H9 (cell line): ENCODE measurements around the gene PARP12. TPM values are rescaled to one million over a fixed set of nuclear protein-coding genes. Genes with fewer than 3 reads are reported as not detected.

ENCODE experiments used
- DNase-seq: peaks from one replicate; pipeline ENCODE4 v3.0.0-alpha.2; 2017
- H2AFZ ChIP-seq: one replicate; pipeline ENCODE4 v1.6.1; 2013; ENCODE audit warnings: mild to moderate bottlenecking, low read length, control low read depth, moderate library complexity
- H2AK5ac ChIP-seq: 2 replicates; pipeline ENCODE4 v1.6.1; 2013; ENCODE audit warnings: low read length, control low read depth, mixed read lengths; ENCODE audit not compliant: insufficient read length
- H2BK120ac ChIP-seq: one replicate; pipeline ENCODE4 v1.6.1; 2013; ENCODE audit warnings: low read depth, mild to moderate bottlenecking, low read length, control low read depth, inconsistent platforms; ENCODE audit not compliant: poor library complexity, severe bottlenecking
- H2BK12ac ChIP-seq: 2 replicates; pipeline ENCODE4 v1.6.1; 2013; ENCODE audit warnings: low read length, control low read depth, mixed read lengths, low read depth; ENCODE audit not compliant: insufficient read length
- H2BK15ac ChIP-seq: 2 replicates; pipeline ENCODE4 v1.6.1; 2013; ENCODE audit warnings: low read depth, low read length, control low read depth
- H2BK20ac ChIP-seq: one replicate; pipeline ENCODE4 v1.6.1; 2013; ENCODE audit warnings: low read depth, mild to moderate bottlenecking, low read length, control low read depth, inconsistent platforms; ENCODE audit not compliant: poor library complexity, severe bottlenecking
- H2BK5ac ChIP-seq: 2 replicates; pipeline ENCODE4 v1.6.1; 2013; ENCODE audit warnings: low read length, control low read depth, mixed read lengths; ENCODE audit not compliant: insufficient read length
- H3K14ac ChIP-seq: 2 replicates; pipeline ENCODE4 v1.6.1; 2013; ENCODE audit warnings: low read length, control low read depth; ENCODE audit not compliant: insufficient read depth
- H3K18ac ChIP-seq: 2 replicates; pipeline ENCODE4 v1.6.1; 2013; ENCODE audit warnings: low read depth, mild to moderate bottlenecking, mixed read lengths, low read length, control low read depth; ENCODE audit not compliant: insufficient read length
- H3K23ac ChIP-seq: 2 replicates; pipeline ENCODE4 v1.6.1; 2013; ENCODE audit warnings: low read length, control low read depth, mixed read lengths, low read depth; ENCODE audit not compliant: insufficient read length
- H3K23me2 ChIP-seq: 2 replicates; pipeline ENCODE4 v1.6.1; 2013; ENCODE audit warnings: low read depth, mild to moderate bottlenecking, mixed read lengths, low read length, control low read depth; ENCODE audit not compliant: insufficient read length, poor library complexity, severe bottlenecking
- H3K27ac ChIP-seq: 2 replicates; pipeline ENCODE4 v1.5.1; 2013; ENCODE audit warnings: low read length, control low read depth, mixed read lengths, low read depth; ENCODE audit not compliant: insufficient read length
- H3K27me3 ChIP-seq: 2 replicates; pipeline ENCODE4 v1.6.1; 2013; ENCODE audit warnings: low read length, control low read depth, inconsistent platforms; ENCODE audit not compliant: insufficient read depth
- H3K4ac ChIP-seq: 2 replicates; pipeline ENCODE4 v1.6.1; 2013; ENCODE audit warnings: low read depth, mild to moderate bottlenecking, control low read depth, inconsistent platforms, low read length, moderate library complexity
- H3K4me1 ChIP-seq: 2 replicates; pipeline ENCODE4 v1.6.1; 2013; ENCODE audit warnings: low read length, control low read depth, inconsistent platforms; ENCODE audit not compliant: insufficient read depth
- H3K4me2 ChIP-seq: 2 replicates; pipeline ENCODE4 v1.6.1; 2013; ENCODE audit warnings: low read length, control low read depth, mixed read lengths; ENCODE audit not compliant: insufficient read length, insufficient read depth
- H3K56ac ChIP-seq: 2 replicates; pipeline ENCODE4 v1.6.1; 2013; ENCODE audit warnings: low read depth, mild to moderate bottlenecking, mixed read lengths, low read length, control low read depth; ENCODE audit not compliant: insufficient read length
- H3K79me1 ChIP-seq: 2 replicates; pipeline ENCODE4 v1.6.1; 2013; ENCODE audit warnings: low read depth, mild to moderate bottlenecking, moderate library complexity, low read length, control low read depth, inconsistent platforms; ENCODE audit not compliant: insufficient read depth, poor library complexity, severe bottlenecking
- H3K79me2 ChIP-seq: 2 replicates; pipeline ENCODE4 v1.6.1; 2013; ENCODE audit warnings: low read length, control low read depth, inconsistent platforms; ENCODE audit not compliant: insufficient read depth
- H3K9ac ChIP-seq: 2 replicates; pipeline ENCODE4 v1.6.1; 2013; ENCODE audit warnings: low read length, control low read depth, mixed read lengths; ENCODE audit not compliant: insufficient read length; ENCODE audit errors: extremely low read depth
- H3K9me3 ChIP-seq: one replicate; pipeline ENCODE4 v1.6.1; 2013; ENCODE audit warnings: low read depth, low read length, inconsistent platforms; ENCODE audit not compliant: control insufficient read depth
- H3T11ph ChIP-seq: one replicate; pipeline ENCODE4 v1.6.1; 2013; ENCODE audit warnings: mild to moderate bottlenecking, low read length, control low read depth, inconsistent platforms
- H4K20me1 ChIP-seq: one replicate; pipeline ENCODE4 v1.6.1; 2013; ENCODE audit not compliant: control insufficient read depth, insufficient read length, insufficient read depth
- H4K5ac ChIP-seq: 2 replicates; pipeline ENCODE4 v1.6.1; 2013; ENCODE audit warnings: low read depth, mild to moderate bottlenecking, mixed read lengths, low read length, control low read depth; ENCODE audit not compliant: insufficient read length
- H4K8ac ChIP-seq: replicated peaks from 2 replicates; pipeline ENCODE4 v1.6.1; 2013; ENCODE audit warnings: low read length, control low read depth, mixed read lengths, low read depth; ENCODE audit not compliant: insufficient read length
- H4K91ac ChIP-seq: 2 replicates; pipeline ENCODE4 v1.6.1; 2013; ENCODE audit warnings: low read depth, mild to moderate bottlenecking, moderate library complexity, mixed read lengths, low read length, control low read depth; ENCODE audit not compliant: insufficient read length
- H3K27ac Mint-ChIP-seq, 3 experiments: 2 replicates in 2 of 3; 3 replicates in 1 of 3; pipeline ENCODE4 v1.8.0; 2020 to 2021; ENCODE audit warnings: mixed read lengths in 3 of 3, mild to moderate bottlenecking in 1 of 3, moderate library complexity in 1 of 3
- H3K27me3 Mint-ChIP-seq: 2 replicates; pipeline ENCODE4 v1.8.0; 2021; ENCODE audit warnings: low read depth, mild to moderate bottlenecking, moderate library complexity, mixed read lengths
- H3K36me3 Mint-ChIP-seq, 3 experiments: 2 replicates in 2 of 3; 3 replicates in 1 of 3; pipeline ENCODE4 v1.8.0; 2020 to 2021; ENCODE audit warnings: low read depth in 3 of 3, mixed read lengths in 3 of 3; ENCODE audit not compliant: insufficient read depth in 1 of 3
- H3K4me1 Mint-ChIP-seq, 2 experiments: 2 replicates each; pipeline ENCODE4 v1.8.0; 2020; ENCODE audit warnings: mixed read lengths in 2 of 2
- H3K4me3 Mint-ChIP-seq, 2 experiments: 2 replicates in 1 of 2; 3 replicates in 1 of 2; pipeline ENCODE4 v1.8.0; 2020 to 2021; ENCODE audit warnings: mild to moderate bottlenecking in 2 of 2, mixed read lengths in 2 of 2, moderate library complexity in 1 of 2
- H3K9me3 Mint-ChIP-seq, 2 experiments: 2 replicates in 1 of 2; 3 replicates in 1 of 2; pipeline ENCODE4 v1.8.0; 2020; ENCODE audit warnings: mild to moderate bottlenecking in 2 of 2, mixed read lengths in 2 of 2, moderate library complexity in 1 of 2
- WGBS: extraction: QIAGEN DNeasy Blood & Tissue Kit; methylation state at CpG from one replicate; pipeline ENCODE4 v1.1.7; 2013; ENCODE audit warnings: missing lambda C conversion rate, low lambda C conversion rate, mixed read lengths; ENCODE audit not compliant: insufficient read length; ENCODE audit errors: extremely low coverage; 5-methylcytosine and 5-hydroxymethylcytosine counted together
- total RNA-seq: library from RNA; stranded (reverse); gene quantifications from 2 replicates; pipeline ENCODE4 v1.2.1, GENCODE V29; 2021
- TF ChIP-seq, protein P1 (sequence below): fragments of 200-600 bp; sonication (generic); conservative IDR thresholded peaks from 3 replicates; pipeline ENCODE4 v1.8.0; 2021; ENCODE audit warnings: antibody characterized with exemption, mild to moderate bottlenecking

Gene PARP12
- total RNA-seq, 1 experiment from 2014 or later = 11.8 TPM

GRCh38 chr7:140005754-140006503, 56.8 kb downstream of the PARP12 start:
- no peak overlapping the region for H3K9ac ChIP-seq
- no peak overlapping the region for H4K91ac ChIP-seq
- no peaks in the 10 kb centered on the region for H3K79me2 ChIP-seq
- H3K18ac ChIP-seq = no peak overlapping the region
- no peak overlapping the region for H2BK15ac ChIP-seq
- H3K56ac ChIP-seq = no peak overlapping the region
- no peak overlapping the region for H3K14ac ChIP-seq
- no peak overlapping the region for H2BK20ac ChIP-seq
- H4K5ac ChIP-seq = no peak overlapping the region
- no peaks in the 10 kb centered on the region for H4K20me1 ChIP-seq
- Mint-ChIP-seq H3K4me1 (peaks cover 16 to 27% of the 10 kb centered on the region in 2 experiments), H3K36me3 (no peaks in the 10 kb centered on the region), H3K27me3 (no peaks in the 10 kb centered on the region; the same call in 1 of the 2 replicates), H3K9me3 (no peaks in the 10 kb centered on the region), H3K27ac (no peak overlapping the region), H3K4me3 (no peak overlapping the region)
- no peak overlapping the region for H2BK120ac ChIP-seq
- no peak overlapping the region for H3K27ac ChIP-seq
- H2AFZ ChIP-seq = no peak overlapping the region
- H3K4me1 ChIP-seq = no peaks in the 10 kb centered on the region
- H2AK5ac ChIP-seq = no peak overlapping the region
- no peaks in the 10 kb centered on the region for H3K79me1 ChIP-seq
- no peak overlapping the region for H4K8ac ChIP-seq
- no peak overlapping the region for H3K4ac ChIP-seq
- H2BK12ac ChIP-seq = no peak overlapping the region
- no peaks in the 10 kb centered on the region for H3K9me3 ChIP-seq
- H3K27me3 ChIP-seq = no peaks in the 10 kb centered on the region
- no peak overlapping the region for H3K23ac ChIP-seq
- DNase-seq = peak; percentile 91
- no peak overlapping the region for H3T11ph ChIP-seq
- no peak overlapping the region for H3K4me2 ChIP-seq
- no peak overlapping the region for H2BK5ac ChIP-seq
- no peaks in the 10 kb centered on the region for H3K23me2 ChIP-seq
- TF ChIP-seq, protein P1, sequence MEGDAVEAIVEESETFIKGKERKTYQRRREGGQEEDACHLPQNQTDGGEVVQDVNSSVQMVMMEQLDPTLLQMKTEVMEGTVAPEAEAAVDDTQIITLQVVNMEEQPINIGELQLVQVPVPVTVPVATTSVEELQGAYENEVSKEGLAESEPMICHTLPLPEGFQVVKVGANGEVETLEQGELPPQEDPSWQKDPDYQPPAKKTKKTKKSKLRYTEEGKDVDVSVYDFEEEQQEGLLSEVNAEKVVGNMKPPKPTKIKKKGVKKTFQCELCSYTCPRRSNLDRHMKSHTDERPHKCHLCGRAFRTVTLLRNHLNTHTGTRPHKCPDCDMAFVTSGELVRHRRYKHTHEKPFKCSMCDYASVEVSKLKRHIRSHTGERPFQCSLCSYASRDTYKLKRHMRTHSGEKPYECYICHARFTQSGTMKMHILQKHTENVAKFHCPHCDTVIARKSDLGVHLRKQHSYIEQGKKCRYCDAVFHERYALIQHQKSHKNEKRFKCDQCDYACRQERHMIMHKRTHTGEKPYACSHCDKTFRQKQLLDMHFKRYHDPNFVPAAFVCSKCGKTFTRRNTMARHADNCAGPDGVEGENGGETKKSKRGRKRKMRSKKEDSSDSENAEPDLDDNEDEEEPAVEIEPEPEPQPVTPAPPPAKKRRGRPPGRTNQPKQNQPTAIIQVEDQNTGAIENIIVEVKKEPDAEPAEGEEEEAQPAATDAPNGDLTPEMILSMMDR = peak; percentile 78
- no CpG with 5 or more reads among the region's 13 CpGs for WGBS
